Lower leg skin (tissue), 4 donors: ENCODE data around the gene TEX51. TPM values are rescaled to one million over a fixed set of nuclear protein-coding genes. Genes with fewer than 3 reads are reported as not detected.

ENCODE experiments used
- DNase-seq, 2 donors: peaks; one replicate each; pipeline ENCODE4 v3.0.0-alpha.2; 2019; ENCODE audit warnings: low spot score in 2 of 2
- H3K4me3 ChIP-seq: fragments of 200-600 bp; sonication (generic); 2 replicates; pipeline ENCODE4 v1.5.1; 2017; ENCODE audit warnings: mild to moderate bottlenecking, low read depth; ENCODE audit not compliant: poor library complexity, severe bottlenecking
- CTCF ChIP-seq, 3 donors: fragments of 450-650 bp; IDR thresholded peaks; one replicate each; pipeline ENCODE4 v1.5.1; 2016; ENCODE audit warnings: antibody characterized with exemption in 3 of 3, mild to moderate bottlenecking in 3 of 3, moderate library complexity in 2 of 3
- POLR2A ChIP-seq, 2 donors: fragments of 450-650 bp; IDR thresholded peaks; one replicate each; pipeline ENCODE4 v1.6.1; 2016 to 2017; ENCODE audit warnings: antibody characterized with exemption in 2 of 2, mild to moderate bottlenecking in 1 of 2, moderate library complexity in 1 of 2
- WGBS, 2 donors: methylation state at CpG; one replicate each; pipeline ENCODE4 v1.1.5; 2018; 5-methylcytosine and 5-hydroxymethylcytosine counted together
- intact Hi-C: fragments of 100-400 bp; cut with DNase I; formaldehyde crosslinking; loops from one replicate; pipeline ENCODE4 v1.15.0; 2023; ENCODE audit warnings: low total_unique reads
- total RNA-seq, 4 donors: library from RNA; depleted of rRNA; stranded (reverse); fragments of >200 nt; gene quantifications; one replicate each; pipeline ENCODE4 v1.1.0, GENCODE V29; 2016

Gene TEX51
- total RNA-seq, 4 donors from 2014 or later, result not detected

GRCh38 chr2:126886211-126886915 is 12.3 kb upstream of the TEX51 start:
- DNase-seq, result peak in 1 of 2 donors; percentile 85
- no peak overlapping the region for H3K4me3 ChIP-seq
- intact Hi-C loops, result no loop called here
- TF ChIP-seq CTCF (IDR thresholded peaks at IDR 0.05) (no peak), POLR2A (IDR thresholded peaks at IDR 0.05) (no peak)
- WGBS, 2 donors, result 5 to 7% methylated on average over 29 to 32 of the region's 40 CpGs

- intact Hi-C loops, result no loop called here
- peak in 1 of 2 donors; percentile 61 for DNase-seq
- WGBS, 2 donors, result 64 to 73% methylated on average over 13 of the region's 13 CpGs
- no peak overlapping the region for H3K4me3 ChIP-seq
- TF ChIP-seq POLR2A (IDR thresholded peaks at IDR 0.05), result no peak
- TF ChIP-seq CTCF (IDR thresholded peaks at IDR 0.05), result no peak
These were observed 11.8 kb upstream of the TEX51 start for GRCh38 chr2:126886916-126887280.

GRCh38 chr2:126887506-126887905 is 11.2 kb upstream of the TEX51 start:
- peak in 1 of 2 donors; percentile 58 for DNase-seq
- WGBS, 2 donors, result 87 to 89% methylated on average over 9 of the region's 9 CpGs
- TF ChIP-seq CTCF (IDR thresholded peaks at IDR 0.05), result no peak
- TF ChIP-seq POLR2A (IDR thresholded peaks at IDR 0.05), result no peak
- intact Hi-C loops, result no loop called here
- no peak overlapping the region for H3K4me3 ChIP-seq

- intact Hi-C loops, result no loop called here
- H3K4me3 ChIP-seq, result no peak overlapping the region
- no peak for TF ChIP-seq CTCF (IDR thresholded peaks at IDR 0.05)
- no peak for TF ChIP-seq POLR2A (IDR thresholded peaks at IDR 0.05)
- DNase-seq, result peak in 1 of 2 donors; percentile 68
- WGBS, 2 donors, result 51 to 57% methylated on average over 6 of the region's 6 CpGs
These were observed 10.6 kb upstream of the TEX51 start for GRCh38 chr2:126888046-126888445.

- H3K4me3 ChIP-seq, result no peak overlapping the region
- 83 to 85% methylated on average over 9 of the region's 9 CpGs for WGBS, 2 donors
- DNase-seq, result peak in 1 of 2 donors; percentile 53
- TF ChIP-seq CTCF (IDR thresholded peaks at IDR 0.05) (no peak), POLR2A (IDR thresholded peaks at IDR 0.05) (no peak)
- intact Hi-C loops, result no loop called here
These were observed 9.6 kb upstream of the TEX51 start for GRCh38 chr2:126889071-126889470.
